Inflammatory macrophage treated with lipopolysaccharide for 1 hour (primary cell): ENCODE measurements around the gene ADGRD1.

ENCODE experiments used
- DNase-seq, 2 donors: peaks; one replicate each; pipeline ENCODE4 v3.0.0-alpha.2; 2020 to 2022

ADGRD1 gene

DNA sequence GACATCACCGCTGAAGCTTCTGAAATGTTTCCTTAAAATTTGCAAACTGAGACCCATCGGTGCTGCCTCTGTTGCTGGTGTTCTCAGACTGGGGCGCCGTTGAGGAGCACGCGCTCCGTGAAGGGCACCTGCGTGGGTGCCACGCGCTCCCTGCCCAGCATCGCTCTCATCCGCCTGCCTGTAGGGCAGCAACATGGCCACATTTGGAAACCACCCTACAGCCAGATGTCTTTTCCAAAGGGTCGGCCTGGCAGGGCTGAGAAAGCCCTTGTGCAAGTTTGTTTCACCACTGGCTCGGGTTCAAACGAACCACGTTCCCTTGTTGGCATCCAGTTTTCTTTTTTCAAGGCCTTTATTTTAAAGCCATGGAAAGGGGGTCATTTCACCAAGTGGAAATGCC lies 13.9 kb downstream of the ADGRD1 start:
- no peak for DNase-seq

DNA sequence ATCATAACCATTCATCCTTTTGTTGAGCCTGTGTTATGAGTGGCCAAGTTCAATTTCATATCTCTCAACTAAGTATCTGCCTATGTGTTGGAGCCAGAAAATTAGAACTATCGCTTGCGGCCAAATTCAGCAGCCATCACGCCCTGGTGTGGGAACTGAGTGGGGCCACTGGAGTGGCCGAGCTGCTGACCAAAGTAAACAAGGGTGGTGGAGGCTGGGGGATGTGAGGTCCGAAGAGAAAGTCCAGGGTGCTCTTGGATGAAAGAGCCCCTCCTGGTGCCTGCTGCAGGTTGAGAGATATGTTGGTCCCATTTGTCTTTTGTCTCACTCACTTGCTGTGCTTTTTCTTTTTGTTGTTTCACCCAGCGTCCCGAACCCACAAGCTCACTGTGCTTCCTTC lies 14.9 kb downstream of the ADGRD1 start:
- DNase-seq: no peak

DNA sequence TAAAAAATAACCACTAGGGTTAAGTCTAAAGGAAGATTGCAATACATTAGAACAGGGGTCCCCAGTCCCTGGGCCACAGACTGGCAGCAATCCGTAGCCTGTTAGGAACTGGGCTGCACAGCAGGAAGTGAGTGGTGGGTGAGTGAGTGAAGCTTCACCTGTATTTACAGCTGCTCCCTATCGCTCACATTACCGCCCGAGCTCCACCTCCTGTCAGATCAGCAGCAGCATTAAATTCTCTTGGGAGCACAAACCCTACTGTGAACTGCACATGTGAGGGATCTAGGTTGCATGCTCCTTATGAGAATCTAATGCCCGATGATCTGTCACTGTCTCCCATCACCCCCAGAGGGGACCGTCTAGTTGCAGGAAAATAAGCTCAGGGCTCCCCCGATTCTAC lies 15.5 kb downstream of the ADGRD1 start:
- DNase-seq: no peak

DNA sequence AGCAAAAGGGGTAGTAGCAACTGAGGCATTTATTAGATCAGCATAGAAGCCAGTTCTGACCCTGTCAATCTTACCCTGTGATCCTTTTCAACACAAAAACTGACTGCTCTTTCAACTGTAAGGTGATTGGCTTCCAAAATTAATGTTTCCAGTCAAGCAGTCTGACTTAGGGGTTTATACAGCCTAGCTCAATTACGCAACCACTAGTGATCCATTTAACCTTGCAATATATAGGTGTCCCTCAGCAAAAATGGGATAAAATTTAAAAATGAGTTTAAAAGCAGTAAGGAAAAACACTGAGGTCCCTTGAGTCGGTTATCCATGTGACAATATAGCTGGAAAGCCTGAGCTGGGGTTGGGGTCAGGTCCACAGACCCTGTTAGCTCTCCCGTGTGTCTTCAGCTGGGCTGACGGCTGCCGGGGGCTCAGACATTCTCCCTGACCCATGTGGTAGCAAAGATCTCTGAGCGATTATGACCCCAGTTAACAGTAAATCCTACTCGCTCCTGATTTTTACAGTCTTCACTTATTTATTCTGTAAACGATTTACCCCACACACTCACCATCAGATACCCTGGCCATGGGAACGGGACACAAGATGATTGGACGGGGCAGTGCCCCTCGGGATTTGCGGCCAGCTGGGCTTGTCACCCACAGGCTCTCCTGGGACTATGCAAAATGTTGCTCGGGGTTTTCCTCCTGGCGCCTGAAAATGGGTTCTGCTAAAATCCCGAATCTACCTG lies 16.6 kb downstream of the ADGRD1 start:
- no peak for DNase-seq

DNA sequence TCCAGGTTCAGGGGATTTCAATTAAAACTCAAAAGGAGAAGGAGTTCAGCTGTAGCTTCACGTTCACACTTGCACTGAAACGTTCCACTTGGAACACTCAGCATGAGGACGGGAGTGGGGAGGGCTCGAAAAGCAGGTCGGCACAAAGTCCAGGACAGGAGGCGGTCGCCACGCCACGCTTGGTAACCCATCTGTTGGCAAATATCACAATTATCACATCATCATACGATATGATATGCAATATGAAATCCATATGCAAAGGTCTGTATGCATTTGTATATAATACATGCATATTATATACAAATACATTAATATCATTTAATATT lies 17.2 kb downstream of the ADGRD1 start:
- no peak for DNase-seq

DNA sequence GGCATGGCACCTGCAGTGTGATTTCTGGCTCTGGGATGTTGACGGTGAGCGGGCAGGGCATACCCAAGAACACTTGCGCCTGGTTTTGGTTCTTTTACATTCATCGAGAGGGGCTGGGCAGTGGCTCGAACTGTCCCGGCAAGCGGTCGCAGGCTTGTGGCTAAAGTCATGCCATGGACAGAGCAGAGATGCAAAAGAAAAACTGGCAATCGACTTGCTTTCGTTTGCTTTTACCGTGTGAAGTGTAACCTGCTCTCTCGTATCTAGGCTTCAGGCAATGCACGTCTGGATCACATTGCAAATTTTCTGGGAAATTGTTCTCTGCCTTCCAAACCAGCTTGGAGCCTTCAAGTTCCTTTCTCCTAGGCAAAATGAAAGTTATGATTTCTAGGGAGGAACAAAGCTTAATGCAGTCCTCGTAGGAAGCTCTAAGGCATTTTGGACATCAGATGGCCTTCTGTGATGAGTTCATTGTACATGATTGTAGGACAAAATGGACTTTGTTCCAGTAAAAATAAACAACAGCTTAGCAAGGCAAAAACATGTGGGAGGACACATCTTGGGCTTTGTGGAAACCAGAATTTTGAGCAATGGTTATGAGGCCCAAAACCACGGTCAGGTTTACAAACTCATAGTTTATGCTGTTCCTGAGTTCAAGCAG lies 18.3 kb downstream of the ADGRD1 start:
- DNase-seq: no peak

DNA sequence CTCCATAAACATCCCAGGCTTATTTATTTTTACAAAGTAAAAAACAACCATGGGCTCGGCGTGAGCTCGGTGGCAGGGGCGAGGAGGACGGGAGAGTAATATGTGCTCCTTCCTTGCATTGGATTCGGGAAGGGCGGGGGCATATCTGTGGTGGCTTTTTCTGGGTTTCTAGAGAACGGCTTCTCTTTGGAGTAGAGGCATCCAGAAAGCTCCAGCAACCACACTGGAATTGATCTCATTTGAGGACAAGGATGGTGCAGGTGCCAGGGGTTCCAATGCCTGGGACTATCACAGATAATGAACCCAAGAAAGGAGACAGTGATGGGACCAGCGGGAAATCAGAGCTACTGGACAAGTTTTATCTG lies 18.9 kb downstream of the ADGRD1 start:
- DNase-seq: no peak

DNA sequence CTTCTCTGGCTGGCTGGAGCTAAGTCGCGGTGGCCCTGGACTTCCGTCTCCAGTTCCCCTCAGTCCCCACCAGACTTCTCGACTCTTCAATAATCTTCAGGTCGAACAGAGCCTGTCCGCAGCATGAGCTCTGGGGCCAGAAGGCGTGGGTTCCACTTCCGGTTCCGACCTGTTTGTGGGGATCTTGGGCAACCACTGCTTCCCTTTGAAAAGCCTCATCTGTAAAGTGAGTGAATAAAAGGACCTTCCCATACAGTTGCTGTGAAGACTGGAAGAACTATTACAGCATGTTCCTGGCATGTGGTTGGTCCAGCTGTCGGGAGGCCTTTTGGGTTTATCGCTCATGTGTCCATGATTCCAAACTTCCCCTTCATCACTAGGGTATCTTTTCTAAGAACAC lies 19.4 kb downstream of the ADGRD1 start:
- DNase-seq: peak in 1 of 2 donors; percentile 5

DNA sequence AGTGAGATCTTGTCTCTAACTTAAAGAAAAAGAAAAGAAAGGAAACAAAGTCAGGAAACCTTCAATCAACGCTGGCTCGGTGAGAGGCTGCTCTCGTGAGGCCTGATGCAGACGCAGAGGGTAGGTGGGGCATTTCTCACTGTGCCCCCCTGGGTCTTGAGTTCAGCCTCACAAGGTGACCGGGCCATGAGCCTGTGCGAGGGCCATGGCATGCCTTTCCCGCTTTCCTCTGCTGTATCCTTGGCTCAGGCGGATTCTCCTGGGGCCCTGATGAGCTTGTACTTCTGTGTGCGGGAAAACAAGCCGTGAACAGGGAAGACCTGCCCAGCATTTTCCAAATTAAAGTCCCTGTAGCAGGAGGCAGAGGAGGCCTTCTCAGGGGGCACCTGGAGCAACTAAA lies 20.2 kb downstream of the ADGRD1 start:
- DNase-seq: no peak

DNA sequence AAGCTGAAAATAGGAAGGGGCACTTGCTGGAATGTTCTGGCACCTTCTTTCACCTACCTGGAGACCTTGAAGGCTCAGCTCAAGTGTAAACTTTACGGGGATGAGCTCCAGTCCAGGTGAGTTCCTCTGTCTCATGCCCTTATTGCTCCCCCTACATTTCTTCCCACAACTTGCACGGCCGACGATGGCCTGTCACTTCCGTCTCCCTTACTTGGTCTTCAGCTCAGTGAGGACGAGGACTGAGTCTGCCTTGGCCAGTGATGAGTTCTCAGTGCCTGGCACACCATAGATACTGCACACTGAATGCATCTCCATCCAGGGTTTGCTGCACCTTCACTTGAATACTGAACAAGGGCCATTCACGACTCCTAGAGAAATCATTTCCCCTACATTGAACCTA lies 21.4 kb downstream of the ADGRD1 start:
- no peak for DNase-seq

DNA sequence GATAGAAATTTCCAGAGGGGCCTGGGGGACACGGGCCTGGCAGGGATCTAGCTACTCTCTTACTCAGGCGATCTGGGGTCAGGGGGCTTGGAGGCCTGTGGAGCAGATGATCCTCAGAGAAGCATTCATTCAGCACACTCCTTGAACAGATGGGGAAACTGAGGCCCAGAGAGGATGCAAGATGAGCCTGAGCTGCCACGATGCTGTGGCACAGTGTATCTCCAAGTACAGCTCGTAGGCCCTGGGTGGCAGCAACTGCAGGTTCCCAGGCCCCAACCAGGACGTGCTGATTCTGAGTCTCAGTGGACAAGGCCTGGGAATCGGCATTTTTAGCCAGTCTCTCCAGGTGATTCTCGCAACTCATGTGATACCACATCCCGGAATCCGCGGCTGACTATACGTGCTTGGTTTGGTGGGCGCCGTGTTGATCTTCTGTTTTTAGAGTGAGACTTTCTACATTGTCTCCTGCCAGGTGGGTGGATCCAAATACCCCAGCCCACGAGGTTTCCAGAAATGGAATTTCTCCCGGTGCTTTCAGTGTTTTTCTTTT lies 22.5 kb downstream of the ADGRD1 start:
- no peak for DNase-seq

DNA sequence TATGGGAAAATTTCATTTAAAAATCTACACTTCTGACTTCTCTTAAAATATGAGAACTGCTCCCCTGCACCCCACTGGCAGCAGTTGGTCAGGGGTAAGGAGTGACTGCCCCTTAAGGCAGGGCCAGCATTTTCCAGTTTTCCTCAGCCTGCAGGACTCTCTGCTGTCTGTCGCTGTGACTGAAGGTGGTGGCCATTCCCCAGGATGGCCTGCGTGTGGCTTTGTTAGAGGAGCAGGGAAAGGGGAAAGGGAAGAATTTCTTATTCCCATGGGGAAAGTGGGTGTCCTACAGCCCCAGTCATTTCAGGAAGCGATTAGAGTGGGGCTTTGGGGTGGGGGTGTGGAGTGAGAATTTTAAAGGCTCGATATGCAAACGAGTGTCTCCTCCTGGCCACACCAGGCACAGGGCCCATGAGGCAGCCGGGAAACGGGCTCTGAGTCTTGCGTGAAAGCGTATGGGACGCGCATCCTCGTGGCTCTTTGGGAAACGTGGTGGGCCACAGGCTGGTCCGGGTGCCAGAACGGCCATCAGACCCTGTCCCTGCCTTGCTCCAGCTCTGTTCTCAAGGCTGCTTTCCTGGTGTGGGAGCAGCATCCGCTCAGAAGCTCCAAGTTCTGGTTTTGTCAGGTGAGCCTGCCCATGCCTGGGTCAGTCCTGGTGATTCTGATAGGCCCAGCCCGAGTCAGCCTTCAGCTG lies 23.5 kb downstream of the ADGRD1 start:
- DNase-seq: no peak

DNA sequence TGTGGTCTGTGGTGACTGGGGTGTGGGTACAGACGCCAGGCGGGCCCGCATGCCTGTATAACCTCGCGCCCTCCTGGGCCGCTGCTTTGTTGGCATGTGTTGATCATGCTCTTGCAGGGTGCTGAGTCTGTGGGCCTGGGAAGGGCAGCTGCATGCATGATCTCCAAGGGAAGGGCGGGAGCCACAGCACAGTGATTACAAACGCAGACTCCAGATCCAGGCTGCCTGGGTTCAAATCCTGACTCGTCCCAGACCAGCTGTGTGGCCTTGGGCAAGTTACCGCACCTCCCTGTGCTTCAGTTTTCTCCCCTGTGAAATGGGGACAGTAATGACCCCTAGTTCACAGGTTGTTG lies 24.0 kb downstream of the ADGRD1 start:
- DNase-seq: no peak

DNA sequence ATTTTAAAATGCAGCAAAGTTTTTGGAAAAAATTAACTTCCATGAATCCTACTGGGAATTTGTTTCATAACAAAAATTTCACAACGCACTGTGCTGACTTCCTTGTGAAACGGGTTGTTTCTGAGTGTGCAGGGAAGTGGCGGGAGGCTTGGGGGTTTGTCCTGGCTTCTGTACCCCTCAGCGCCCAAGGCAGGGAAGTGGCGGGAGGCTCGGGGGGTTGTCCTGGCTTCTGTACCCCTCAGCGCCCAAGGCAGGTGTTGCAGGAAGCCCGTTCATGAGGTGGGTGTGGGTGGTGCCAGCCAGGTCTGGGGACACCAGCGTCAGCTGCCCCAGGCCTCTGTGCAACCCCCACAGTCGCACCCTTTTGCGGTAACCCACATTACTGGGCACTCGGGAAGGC lies 25.1 kb downstream of the ADGRD1 start:
- peak in 1 of 2 donors; percentile 10 for DNase-seq

DNA sequence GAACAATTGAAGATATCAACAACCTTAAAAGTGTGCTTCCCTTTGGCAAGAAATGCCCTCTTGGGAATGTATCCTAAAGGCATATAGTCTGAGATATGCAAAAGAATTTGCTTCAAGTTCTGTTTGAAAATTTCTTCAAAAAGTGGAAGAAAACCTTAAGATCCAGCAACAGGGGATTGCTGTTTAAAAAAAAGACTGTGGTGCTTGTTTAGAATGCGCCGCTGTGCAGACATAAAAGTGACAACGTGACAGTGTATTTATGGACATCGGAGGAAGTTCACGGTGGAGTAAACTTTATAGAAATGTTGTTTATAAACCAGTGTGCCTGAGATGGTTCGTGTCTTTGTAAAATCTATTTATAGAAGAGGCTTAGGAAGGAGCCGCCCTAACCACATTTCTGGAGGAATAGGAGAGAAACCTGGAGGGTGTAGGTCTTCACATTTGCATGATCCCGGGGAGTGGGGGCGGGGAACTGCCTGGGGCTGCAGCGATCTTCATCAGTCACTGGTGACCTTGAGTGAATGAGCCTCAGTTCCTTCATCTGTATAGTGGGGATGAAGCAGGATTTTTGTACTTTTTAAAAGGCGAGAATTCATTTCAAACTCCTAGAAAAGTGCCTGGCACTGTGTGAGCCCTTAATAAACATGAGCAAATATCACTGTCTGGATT lies 27.5 kb downstream of the ADGRD1 start:
- peak in 1 of 2 donors; percentile 24 for DNase-seq

DNA sequence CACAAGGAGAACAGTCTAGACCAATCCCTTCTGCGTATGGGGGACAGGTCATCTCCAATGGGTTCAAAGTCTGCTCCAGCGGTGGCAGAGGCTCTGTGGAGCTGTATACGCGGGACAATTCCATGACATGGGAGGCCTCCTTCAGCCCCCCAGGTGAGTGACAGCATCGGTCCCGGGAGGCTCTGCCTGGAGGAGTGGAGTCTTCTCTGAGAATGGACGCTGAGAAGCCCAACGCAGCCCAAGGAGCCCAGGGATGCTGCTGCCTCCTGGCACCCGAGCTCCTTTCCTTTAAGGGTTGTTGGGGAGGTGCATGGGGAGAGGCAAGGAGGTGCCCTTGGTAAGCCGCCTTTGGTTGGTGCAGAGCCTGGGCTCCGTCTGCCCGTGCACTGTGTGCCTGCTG lies 28.2 kb downstream of the ADGRD1 start:
- no peak for DNase-seq

DNA sequence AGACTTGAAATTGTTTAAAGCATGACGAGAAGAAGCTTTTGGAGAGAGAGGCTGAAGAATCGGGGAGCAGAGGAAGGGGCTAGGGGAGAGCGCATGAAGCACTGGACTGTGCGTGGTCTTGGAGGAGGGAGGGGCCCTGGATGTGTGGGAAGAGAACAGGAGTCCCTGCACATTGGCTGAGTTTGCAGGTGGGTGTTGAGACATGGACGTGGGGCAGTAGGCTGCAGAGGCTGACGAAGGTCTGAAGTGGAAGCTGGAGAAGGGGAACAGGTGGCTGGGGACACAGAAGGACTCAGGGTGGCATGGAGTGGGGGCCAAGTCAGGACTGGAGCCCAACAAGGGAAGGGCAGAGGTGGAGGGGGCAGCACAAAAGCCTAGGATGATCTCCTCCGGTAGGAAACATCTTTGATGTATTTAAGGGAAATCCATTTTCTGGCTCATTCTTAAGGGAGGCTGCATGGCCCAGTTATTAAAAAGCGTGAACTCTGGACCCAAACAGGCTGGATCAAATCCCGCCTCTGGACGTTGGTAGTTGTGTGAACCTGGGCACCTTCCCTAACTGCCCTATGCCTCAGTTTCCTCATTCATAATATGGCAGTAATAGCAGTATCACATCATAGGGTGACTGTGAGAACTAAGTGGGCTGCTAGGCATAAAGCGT lies 29.0 kb downstream of the ADGRD1 start:
- no peak for DNase-seq

DNA sequence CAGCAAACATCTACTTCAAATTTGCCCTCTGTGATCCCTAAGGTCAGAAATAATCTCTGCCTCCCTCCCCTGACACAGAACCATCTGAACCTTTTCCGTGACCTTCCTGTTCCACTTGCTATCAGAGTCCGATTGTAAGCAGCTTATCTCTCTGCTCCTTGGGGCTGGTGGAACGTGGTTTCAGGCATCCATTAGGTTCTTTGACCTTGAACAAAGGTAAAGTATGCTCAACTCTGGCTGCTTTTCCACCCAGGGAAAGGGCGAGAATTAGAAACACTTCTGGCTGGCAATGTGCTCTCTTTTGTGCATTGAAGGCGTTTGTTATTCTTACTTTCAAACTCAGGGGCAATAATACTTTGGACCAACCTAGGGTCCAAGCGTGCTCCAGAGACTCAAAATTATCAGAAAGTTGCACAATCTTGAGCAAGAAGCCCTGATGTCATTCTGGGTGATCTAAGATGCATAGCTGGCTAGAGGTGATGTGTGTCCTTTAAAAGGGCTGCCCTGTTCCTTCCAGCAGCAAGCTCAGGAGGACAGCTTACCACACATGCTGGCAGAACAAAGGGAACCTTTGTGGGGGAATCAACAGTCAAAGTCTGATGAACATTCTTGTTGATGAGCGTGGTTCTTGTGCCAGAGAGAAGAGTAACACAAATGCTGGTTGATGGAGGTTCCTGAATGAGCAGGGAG lies 29.8 kb downstream of the ADGRD1 start:
- peak; percentile 13 to 16 for DNase-seq

DNA sequence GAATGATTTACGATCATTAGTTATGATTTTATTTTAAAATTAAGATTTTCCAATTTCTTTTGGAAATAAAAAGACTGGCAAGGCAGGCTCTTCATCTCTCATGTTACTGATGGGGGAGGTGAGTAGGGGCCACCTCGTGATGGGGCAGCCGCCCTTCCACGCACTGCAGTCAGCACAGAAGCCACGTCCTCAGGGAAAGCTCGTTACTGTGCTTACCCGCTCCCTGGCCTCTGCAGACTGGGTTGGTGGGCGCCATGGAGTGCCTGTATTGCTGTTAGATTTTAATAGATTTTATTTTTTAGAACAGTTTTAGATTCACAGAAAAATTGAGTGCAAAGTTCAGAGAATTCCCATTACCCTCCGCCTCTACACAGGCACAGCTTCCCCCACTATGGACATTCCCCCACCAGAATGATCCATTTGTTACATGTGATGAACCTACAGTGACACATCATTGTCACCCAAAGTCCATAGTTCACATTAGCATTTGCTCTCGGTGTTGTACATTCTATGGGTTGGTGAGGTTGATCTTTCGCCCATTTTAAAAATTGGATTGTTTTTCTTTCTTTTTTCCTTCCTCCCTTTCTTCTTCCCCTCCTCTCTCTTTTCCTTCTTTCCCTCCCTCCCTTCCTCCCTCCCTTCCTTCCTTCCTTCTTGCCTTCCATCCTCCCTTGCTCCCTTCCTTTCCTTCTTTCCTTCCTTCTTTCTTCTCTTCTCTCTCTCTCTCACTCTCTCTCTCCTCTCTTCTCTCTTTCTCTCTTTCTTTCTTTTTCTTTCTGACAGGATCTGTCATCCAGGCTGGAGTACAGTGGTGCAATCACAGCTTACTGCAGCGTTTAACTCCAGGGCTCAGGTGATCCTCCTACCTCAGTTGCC lies 30.7 kb downstream of the ADGRD1 start:
- no peak for DNase-seq

DNA sequence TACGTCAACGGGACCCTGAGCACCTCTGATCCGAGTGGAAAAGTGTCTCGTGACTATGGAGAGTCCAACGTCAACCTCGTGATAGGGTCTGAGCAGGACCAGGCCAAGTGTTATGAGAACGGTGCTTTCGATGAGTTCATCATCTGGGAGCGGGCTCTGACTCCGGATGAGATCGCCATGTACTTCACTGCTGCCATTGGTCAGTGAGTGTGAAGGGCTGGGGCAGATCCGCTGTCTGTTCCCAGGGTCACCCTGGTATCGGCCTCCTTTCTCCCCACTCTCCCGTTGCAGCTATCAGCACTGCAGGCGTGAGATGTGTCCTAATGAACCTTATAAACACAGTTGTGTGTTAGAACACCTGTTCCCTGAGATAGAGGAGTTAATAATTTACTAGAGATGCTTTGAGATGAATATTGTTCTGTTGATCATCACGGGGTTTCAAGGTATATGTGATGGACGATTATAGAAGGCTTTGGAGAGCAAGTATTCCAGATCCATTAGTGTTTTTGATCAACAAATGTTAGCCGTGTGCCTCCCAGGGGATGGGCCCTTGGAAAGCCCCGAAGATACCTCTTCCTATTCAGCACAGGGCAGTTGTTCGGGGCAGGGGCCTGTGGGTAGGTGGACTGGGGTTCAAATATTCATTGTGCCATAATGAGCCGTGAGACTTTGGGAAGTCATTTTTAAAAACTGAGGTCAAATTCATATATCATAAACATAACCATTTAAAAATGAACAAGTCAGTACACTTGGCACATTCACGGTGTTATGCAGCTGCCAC lies 33.6 kb downstream of the ADGRD1 start:
- no peak for DNase-seq

DNA sequence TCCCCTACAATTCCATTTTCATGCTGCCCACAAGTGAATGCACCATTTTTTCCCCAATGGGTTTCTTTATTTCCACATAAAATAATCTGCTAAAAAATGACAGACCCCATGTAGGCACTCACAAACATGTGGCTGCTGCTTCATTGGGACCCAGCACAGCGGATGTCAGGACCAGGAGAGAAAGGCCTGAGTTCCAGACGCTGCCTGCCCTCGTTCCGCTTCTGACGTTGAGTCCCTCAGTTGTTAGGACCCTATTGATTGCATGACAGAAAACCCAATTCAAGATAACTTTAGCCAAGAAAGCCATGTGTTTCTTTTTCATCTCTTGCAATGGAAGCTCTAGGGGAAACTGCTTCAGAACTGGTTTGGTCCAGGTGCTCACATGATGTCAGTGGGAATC lies 34.6 kb downstream of the ADGRD1 start:
- no peak for DNase-seq
